Right forelimb (tissue), 1 donor: ENCODE results near the gene HEATR1.
A peak's percentile ranks its signal among the peaks of the same experiment; 100 is the strongest.
"Not testable (repeated sequence)": the region's sequence is repeated elsewhere in the genome, so short reads cannot be mapped to it uniquely, and the experiment has no call there.

Source experiments
- DNase-seq: peaks from one replicate; pipeline ENCODE4 v3.0.0-alpha.2; 2018

HEATR1 gene

DNA sequence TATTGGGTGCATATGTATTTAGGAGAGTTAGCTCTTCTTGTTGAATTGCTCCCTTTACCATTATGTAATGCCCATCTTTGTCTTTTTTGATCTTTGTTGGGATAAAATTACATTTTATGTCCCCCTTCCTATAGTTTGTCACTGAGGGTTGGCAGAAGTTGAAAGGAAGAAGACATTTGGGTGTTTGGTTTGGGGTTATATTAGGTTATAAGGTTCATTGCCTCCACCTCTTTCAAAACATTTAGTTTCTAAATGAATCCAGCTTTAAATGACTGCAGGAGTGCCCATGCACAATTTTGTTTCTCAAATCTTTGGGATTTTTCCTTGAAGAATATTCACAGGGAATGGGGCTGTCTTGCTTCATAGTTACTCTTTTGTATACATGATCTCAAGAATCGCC lies 95.1 kb downstream of the HEATR1 start:
- DNase-seq = no peak

DNA sequence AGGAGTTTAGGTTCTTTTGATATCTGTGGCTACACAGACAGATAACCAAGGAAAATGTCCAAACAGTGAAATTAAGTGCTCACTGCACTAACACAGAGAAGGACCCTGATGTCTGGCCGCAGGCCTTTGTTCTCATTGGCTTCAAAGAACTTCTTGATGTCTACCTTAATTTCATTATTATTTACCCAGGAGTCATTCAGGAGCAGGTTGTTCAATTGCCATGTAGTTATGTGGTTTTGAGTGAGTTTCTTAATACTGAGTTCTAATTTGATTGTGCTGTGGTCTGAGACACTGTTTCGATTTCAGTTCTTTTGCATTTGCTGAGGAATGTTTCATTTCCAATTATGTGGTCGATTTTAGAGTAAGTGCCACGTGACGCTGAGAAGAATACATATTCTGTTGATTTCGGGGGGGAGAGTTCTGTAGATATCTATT lies 95.7 kb downstream of the HEATR1 start:
- DNase-seq = no peak

- DNase-seq = no peak
Observed at GRCh38 chr1:236507022-236507700, 97.2 kb downstream of the HEATR1 start.

GRCh38 chr1:236504338-236504737 lies 100.0 kb downstream of the HEATR1 start:
- not testable (repeated sequence) for DNase-seq

GRCh38 chr1:236502972-236503639 lies 101.2 kb downstream of the HEATR1 start:
- DNase-seq = peak; percentile 59

DNA sequence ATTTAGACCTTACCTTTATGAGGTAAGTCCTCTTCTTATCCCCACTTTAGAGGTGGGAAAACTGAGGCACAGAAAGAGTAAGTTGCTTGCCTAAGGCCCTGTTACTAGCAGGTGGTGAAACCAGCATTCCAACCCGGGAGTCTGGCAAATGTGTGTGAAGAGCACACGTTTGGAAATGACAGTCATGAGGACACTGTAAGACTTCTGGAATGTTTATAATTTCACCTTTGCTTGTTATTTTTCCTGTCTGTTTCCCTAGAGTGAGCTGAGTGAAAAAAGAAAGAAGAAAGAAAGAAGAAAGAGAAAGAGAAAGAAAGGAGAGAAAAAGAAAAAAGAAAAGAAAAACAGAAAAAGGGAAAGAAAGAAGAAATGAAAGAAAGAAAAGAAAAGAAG lies 101.7 kb downstream of the HEATR1 start:
- DNase-seq = no peak

GRCh38 chr1:236501093-236501492 lies 103.2 kb downstream of the HEATR1 start:
- DNase-seq = no peak
